ENCODE measurements around the gene ZBTB1. TPM values are rescaled to one million over a fixed set of nuclear protein-coding genes. Genes with fewer than 3 reads are reported as not detected.
"Not testable (repeated sequence)": the region's sequence is repeated elsewhere in the genome, so short reads cannot be mapped to it uniquely, and the experiment has no call there.

The ZBTB1 gene
- total RNA-seq, 4 donors from 2014 or later: 39.8 to 71.1 (median 44.5) TPM

DNA sequence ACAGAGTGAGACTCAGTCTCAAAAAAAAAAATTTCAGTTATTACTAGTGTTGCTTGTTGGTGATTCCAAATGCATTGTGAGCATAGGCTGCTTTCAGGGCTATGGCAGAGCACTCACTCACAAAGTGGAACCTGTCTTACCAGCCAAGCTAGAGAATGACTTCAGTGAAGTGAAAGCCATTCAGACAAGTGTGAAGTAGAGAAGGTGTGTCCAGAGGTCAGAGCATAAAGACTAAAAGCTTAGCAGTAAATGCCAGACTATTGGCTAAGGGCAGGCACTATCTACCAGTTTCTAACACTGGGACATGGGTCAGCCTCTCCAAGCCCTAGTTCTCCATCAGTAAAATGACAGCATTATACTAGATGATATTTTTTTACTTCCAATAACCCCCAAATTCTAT is 57.9 kb downstream of the ZBTB1 start:
- TF ChIP-seq EP300 (IDR thresholded peaks at IDR 0.05): no peak
- TF ChIP-seq, protein P1, sequence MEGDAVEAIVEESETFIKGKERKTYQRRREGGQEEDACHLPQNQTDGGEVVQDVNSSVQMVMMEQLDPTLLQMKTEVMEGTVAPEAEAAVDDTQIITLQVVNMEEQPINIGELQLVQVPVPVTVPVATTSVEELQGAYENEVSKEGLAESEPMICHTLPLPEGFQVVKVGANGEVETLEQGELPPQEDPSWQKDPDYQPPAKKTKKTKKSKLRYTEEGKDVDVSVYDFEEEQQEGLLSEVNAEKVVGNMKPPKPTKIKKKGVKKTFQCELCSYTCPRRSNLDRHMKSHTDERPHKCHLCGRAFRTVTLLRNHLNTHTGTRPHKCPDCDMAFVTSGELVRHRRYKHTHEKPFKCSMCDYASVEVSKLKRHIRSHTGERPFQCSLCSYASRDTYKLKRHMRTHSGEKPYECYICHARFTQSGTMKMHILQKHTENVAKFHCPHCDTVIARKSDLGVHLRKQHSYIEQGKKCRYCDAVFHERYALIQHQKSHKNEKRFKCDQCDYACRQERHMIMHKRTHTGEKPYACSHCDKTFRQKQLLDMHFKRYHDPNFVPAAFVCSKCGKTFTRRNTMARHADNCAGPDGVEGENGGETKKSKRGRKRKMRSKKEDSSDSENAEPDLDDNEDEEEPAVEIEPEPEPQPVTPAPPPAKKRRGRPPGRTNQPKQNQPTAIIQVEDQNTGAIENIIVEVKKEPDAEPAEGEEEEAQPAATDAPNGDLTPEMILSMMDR (IDR thresholded peaks at IDR 0.05): no peak
- Histone ChIP-seq H3K27ac (no peak overlapping the region), H3K4me1 (peaks cover 0 to 30% (median 5%) of the 10 kb centered on the region in 3 donors), H3K4me3 (no peak overlapping the region), H3K27me3 (no peaks in the 10 kb centered on the region), H3K36me3 (no peaks in the 10 kb centered on the region), H3K9me3 (no peaks in the 10 kb centered on the region)
- no peak for ATAC-seq

DNA sequence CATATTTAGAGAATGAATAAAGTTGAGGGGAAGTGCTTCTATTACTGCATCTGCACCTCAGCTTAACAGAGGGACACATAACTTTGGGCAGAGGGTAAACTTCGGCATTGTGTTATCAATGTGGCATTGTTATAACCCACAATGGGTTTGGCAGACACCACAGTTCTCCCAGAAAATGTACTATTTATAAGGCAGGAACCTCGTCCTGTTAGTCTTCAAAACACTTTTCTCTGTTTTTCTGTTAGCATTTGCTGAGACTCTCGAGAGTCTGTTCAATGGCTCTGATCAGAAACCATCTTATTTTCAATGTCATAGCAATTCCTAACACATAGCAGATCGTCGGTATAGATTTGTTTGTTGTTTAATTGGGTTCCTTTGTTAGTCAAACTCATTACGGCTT is 59.1 kb downstream of the ZBTB1 start:
- Histone ChIP-seq H3K4me1 (peaks cover 5 to 43% (median 5%) of the 10 kb centered on the region in 3 donors), H3K27ac (no peak overlapping the region), H3K36me3 (no peaks in the 10 kb centered on the region), H3K4me3 (no peak overlapping the region), H3K27me3 (no peaks in the 10 kb centered on the region), H3K9me3 (no peaks in the 10 kb centered on the region)
- TF ChIP-seq POLR2AphosphoS5 (IDR thresholded peaks at IDR 0.05) (no peak), POLR2A (IDR thresholded peaks at IDR 0.05) (no peak), EP300 (IDR thresholded peaks at IDR 0.05) (no peak)
- TF ChIP-seq, protein P1 (IDR thresholded peaks at IDR 0.05): no peak
- ATAC-seq: no peak
- 57 to 87% methylated on average over 3 to 5 of the region's 6 CpGs for WGBS, 2 donors (ENCODE audit: low coverage in 1 of 2)

DNA sequence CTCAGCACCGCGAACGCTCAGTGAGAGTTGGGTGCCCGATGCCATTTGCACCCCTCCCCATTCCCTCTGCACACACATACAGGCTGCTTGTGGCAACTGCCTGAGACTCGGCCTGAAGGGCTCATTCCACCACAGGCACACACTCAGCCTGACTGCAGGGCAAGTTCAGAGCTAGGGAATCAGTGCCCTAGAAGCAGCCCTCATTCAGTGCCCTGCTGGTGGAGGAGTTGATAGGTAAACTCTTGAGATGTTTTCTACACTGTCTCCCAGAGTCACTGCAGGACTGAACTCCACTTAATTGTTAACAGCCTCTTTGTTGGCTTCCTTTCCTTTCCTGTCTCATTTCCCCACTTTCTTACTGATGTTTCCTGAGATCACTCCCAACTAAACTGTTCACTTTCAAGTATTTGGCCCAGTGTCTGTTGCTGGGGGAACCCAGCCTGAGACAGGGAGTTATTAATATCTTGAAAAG is 62.1 kb downstream of the ZBTB1 start:
- H3K9me3 ChIP-seq: no peaks in the 10 kb centered on the region
- ATAC-seq: no peak
- no peaks in the 10 kb centered on the region for H3K36me3 ChIP-seq
- peaks cover 8 to 73% (median 11%) of the 10 kb centered on the region in 3 donors for H3K4me1 ChIP-seq
- peak overlapping the region; percentile 20 to 83 (median 80) for H3K27ac ChIP-seq
- H3K4me3 ChIP-seq: no peak overlapping the region
- no peaks in the 10 kb centered on the region for H3K27me3 ChIP-seq
- WGBS, 2 donors (ENCODE audit: low coverage in 1 of 2): 40 to 90% methylated on average over 1 to 4 of the region's 5 CpGs
- no peak for TF ChIP-seq POLR2A (IDR thresholded peaks at IDR 0.05)
- TF ChIP-seq, protein P1 (IDR thresholded peaks at IDR 0.05): no peak
- no peak for TF ChIP-seq POLR2AphosphoS5 (IDR thresholded peaks at IDR 0.05)
- no peak for TF ChIP-seq EP300 (IDR thresholded peaks at IDR 0.05)

DNA sequence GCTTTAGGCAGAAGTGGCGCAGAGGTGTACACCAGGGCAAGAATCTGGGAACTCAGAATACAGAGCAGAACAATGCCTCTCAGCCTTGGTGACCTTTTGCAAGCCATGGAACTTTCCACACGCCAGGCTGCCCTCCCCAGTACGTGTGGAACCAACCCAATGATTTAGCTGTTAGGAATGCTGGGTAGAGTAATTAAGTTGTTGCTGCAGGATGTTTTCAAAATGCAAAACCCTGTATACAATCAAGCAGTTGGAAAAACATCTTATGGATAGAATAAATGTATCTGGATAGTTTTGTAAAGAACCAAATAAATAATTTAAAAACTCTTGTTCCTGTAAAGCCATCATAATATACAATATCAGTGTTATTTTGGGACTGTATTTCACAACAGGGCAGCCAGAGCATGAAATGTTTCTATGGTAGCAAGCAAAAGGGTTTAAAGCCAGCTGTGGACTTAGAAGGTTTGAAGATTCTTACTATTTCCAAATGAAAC is 64.6 kb downstream of the ZBTB1 start:
- no peak overlapping the region for H3K4me3 ChIP-seq
- TF ChIP-seq POLR2A (IDR thresholded peaks at IDR 0.05): no peak
- TF ChIP-seq, protein P1 (IDR thresholded peaks at IDR 0.05): peak in 1 of 4 experiments; percentile 2
- TF ChIP-seq POLR2AphosphoS5 (IDR thresholded peaks at IDR 0.05): peak; percentile 91
- TF ChIP-seq EP300 (IDR thresholded peaks at IDR 0.05): no peak
- H3K4me1 ChIP-seq: peaks cover 11 to 96% (median 15%) of the 10 kb centered on the region in 3 donors
- ATAC-seq: peak; percentile 95
- no peaks in the 10 kb centered on the region for H3K27me3 ChIP-seq
- H3K9me3 ChIP-seq: no peaks in the 10 kb centered on the region
- WGBS, 2 donors (ENCODE audit: low coverage in 1 of 2): 11 to 13% methylated on average over 3 of the region's 3 CpGs
- peak overlapping the region; percentile 73 to 84 (median 84) for H3K27ac ChIP-seq
- no peaks in the 10 kb centered on the region for H3K36me3 ChIP-seq

DNA sequence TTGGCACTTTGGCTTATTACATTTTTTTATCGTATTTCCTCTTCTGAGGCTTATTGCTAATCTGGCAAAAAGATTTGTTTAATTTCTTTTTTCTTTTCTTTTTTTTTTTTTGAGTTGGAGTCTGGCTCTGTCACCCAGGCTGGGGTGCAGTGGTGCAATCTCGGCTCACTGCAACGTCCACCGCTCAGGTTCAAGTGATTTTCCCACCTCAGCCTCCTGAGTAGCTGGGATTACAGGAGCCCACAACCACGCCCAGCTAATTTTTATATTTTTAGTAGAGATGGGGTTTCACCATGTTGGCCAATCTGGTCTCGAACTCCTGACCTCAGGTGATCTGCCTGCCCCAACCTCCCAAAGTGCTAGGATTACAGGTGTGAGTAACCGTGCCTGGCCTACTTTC is 65.1 kb downstream of the ZBTB1 start:
- Histone ChIP-seq H3K4me1 (peaks cover 11 to 99% (median 15%) of the 10 kb centered on the region in 3 donors), H3K27ac (peak overlapping the region; percentile 73 to 84 (median 84))
- H3K9me3 ChIP-seq, H3K4me3 ChIP-seq, H3K27me3 ChIP-seq, H3K36me3 ChIP-seq: not testable (repeated sequence)
- WGBS, 2 donors (ENCODE audit: low coverage in 1 of 2): 54 to 62% methylated on average over 4 to 5 of the region's 7 CpGs
- peak; percentile 21 for ATAC-seq

Measured in gastroesophageal sphincter (tissue), 4 donors.